Esophagus (tissue), 2 donors: ENCODE results near the gene HS3ST5. TPM values are rescaled to one million over a fixed set of nuclear protein-coding genes. Genes with fewer than 3 reads are reported as not detected.

Source experiments
- H3K27ac ChIP-seq, 2 donors: one replicate each; pipeline ENCODE4 v1.5.1; 2013; ENCODE audit warnings: low read depth in 2 of 2, mild to moderate bottlenecking in 2 of 2, inconsistent platforms in 1 of 2, low read length in 1 of 2, moderate library complexity in 1 of 2
- H3K27me3 ChIP-seq, 2 donors: one replicate each; pipeline ENCODE4 v1.6.1; 2013; ENCODE audit warnings: low read length in 2 of 2, control low read depth in 1 of 2, mild to moderate bottlenecking in 1 of 2; ENCODE audit not compliant: insufficient read depth in 2 of 2, control insufficient read depth in 1 of 2
- H3K36me3 ChIP-seq, 2 donors: one replicate each; pipeline ENCODE4 v1.6.1; 2013; ENCODE audit warnings: low read length in 1 of 2; ENCODE audit not compliant: control insufficient read depth in 2 of 2, insufficient read depth in 2 of 2
- H3K4me1 ChIP-seq, 2 donors: one replicate each; pipeline ENCODE4 v1.6.1; 2013; ENCODE audit warnings: low read length in 1 of 2; ENCODE audit not compliant: control insufficient read depth in 2 of 2, insufficient read depth in 2 of 2
- H3K4me3 ChIP-seq, 2 donors: one replicate each; pipeline ENCODE4 v1.5.1; 2013; ENCODE audit warnings: low read length in 2 of 2, mild to moderate bottlenecking in 2 of 2, low read depth in 1 of 2, moderate library complexity in 1 of 2
- H3K9me3 ChIP-seq, 2 donors: one replicate each; pipeline ENCODE4 v1.6.1; 2013; ENCODE audit warnings: mild to moderate bottlenecking in 2 of 2, low read depth in 1 of 2, low read length in 1 of 2, moderate library complexity in 1 of 2; ENCODE audit not compliant: control insufficient read depth in 2 of 2, insufficient read depth in 1 of 2
- WGBS, 2 donors: extraction: QIAGEN DNeasy Blood & Tissue Kit; methylation state at CpG; one replicate each; pipeline ENCODE4 v1.1.7; 2013; 5-methylcytosine and 5-hydroxymethylcytosine counted together
- polyA plus RNA-seq, 2 donors: library from polyadenylated mRNA; stranded (reverse); fragments of 200-250 nt; gene quantifications; one replicate each; pipeline ENCODE4 v1.2.3, GENCODE V29; 2013
- donor health status: healthy with polysubstance abuse.
- donor health status: Bipolar disorder and iron deficiency.

The HS3ST5 gene
- polyA plus RNA-seq, 2 donors: not detected

DNA sequence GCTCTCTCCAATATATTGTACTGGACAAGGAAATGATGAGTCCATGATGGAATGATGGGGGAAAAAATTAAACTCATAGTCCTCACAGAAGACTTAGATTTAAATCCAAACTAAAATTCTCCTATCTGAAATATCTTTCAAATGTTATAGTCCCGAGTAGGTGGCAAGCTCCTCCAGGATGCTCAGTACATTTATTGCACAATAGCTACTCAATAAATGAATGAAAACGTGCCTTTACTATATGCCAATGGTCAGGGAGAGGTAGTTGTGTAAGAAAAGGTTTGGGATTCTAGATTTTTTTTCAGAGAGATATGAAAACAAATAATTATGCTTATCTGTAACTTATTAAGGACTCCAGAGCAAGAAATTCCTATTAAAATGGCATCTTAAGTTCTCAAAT, 32.8 kb downstream of the HS3ST5 start:
- Histone ChIP-seq H3K36me3 (no peaks in the 10 kb centered on the region), H3K4me3 (no peak overlapping the region), H3K4me1 (no peaks in the 10 kb centered on the region), H3K9me3 (no peaks in the 10 kb centered on the region), H3K27me3 (no peaks in the 10 kb centered on the region), H3K27ac (no peak overlapping the region)
- WGBS, 2 donors: 68 to 74% methylated on average over 2 of the region's 2 CpGs

- Histone ChIP-seq H3K36me3 (no peaks in the 10 kb centered on the region), H3K4me3 (no peak overlapping the region), H3K4me1 (no peaks in the 10 kb centered on the region), H3K27ac (no peak overlapping the region), H3K27me3 (no peaks in the 10 kb centered on the region), H3K9me3 (no peaks in the 10 kb centered on the region)
- 64 to 68% methylated on average over 1 of the region's 1 CpG for WGBS, 2 donors
Observed at GRCh38 chr6:114304304-114304887, 38.4 kb downstream of the HS3ST5 start.

DNA sequence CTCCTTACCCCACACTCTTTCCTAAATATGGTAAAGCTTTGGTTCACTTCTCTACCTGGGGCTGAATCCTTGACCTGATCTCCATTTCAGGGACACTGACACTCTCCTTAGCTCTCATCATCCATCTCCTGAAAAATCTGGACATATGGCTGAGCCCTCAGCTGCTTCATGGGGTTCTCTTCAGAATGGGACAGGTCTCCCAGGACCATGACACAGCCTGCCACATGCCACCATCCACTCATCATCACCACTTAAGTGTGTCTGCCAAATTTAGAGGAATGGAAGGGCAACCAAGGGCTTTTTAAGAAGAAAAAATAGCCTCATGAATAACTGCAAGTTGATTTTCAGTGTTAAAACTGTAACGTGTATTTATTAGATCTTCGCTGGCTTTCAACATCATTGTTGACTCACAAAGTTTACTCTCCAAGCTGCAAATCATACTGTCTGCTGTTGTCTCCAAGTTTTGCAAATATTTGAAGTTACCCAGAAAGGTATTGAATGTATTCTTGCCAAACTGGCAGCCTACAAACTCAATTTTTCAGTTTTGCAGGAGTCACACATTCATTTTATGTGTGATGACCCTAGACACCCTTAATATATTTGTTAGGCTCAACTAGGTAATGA, 41.1 kb downstream of the HS3ST5 start:
- Histone ChIP-seq H3K27ac (no peak overlapping the region), H3K27me3 (no peaks in the 10 kb centered on the region), H3K4me1 (no peaks in the 10 kb centered on the region), H3K9me3 (no peaks in the 10 kb centered on the region), H3K4me3 (no peak overlapping the region), H3K36me3 (no peaks in the 10 kb centered on the region)
- 58 to 59% methylated on average over 2 of the region's 2 CpGs for WGBS, 2 donors

DNA sequence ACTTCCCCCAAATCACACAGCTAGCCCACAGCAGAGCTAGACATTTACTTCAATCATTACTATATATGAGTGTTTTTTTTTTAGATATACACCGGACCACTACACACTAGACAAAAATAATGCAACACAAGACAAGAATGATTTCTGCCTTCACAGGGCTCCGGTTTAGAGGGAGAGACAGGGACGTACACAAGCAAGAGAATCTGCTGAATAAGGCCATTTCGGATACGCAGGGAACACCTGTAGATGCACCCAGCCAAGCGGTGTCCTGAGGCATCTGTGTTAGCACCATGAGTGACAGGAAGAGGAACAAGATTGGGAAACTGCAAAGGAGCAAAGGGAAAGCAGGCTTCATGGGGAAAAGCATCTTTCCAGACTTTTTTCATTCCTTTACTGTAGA, 45.7 kb downstream of the HS3ST5 start:
- 88 to 90% methylated on average over 6 of the region's 6 CpGs for WGBS, 2 donors
- Histone ChIP-seq H3K27me3 (no peaks in the 10 kb centered on the region), H3K36me3 (no peaks in the 10 kb centered on the region), H3K27ac (no peak overlapping the region), H3K4me3 (no peak overlapping the region), H3K4me1 (no peaks in the 10 kb centered on the region), H3K9me3 (no peaks in the 10 kb centered on the region)

DNA sequence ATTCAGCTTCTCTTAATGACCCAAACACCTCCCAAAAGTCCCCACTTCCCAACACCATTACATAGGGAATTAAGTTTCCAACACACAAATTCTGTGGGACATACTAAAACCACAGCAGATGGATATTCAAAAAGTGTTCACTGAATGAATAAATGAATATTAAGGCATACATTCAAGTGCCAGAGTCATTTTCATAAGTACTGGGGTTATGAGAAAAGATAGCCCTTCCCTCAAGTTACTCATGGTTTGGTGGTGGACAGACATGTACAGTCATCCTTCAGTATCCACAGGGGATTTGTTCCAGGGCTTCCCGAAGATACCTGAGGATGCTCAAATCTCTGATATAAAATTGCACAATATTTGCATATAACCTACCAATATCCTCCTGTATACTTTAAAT, 50.4 kb downstream of the HS3ST5 start:
- Histone ChIP-seq H3K27ac (no peak overlapping the region), H3K4me3 (no peak overlapping the region), H3K9me3 (no peaks in the 10 kb centered on the region), H3K27me3 (no peaks in the 10 kb centered on the region), H3K36me3 (no peaks in the 10 kb centered on the region), H3K4me1 (no peaks in the 10 kb centered on the region)
- 91 to 97% methylated on average over 1 of the region's 1 CpG for WGBS, 2 donors

DNA sequence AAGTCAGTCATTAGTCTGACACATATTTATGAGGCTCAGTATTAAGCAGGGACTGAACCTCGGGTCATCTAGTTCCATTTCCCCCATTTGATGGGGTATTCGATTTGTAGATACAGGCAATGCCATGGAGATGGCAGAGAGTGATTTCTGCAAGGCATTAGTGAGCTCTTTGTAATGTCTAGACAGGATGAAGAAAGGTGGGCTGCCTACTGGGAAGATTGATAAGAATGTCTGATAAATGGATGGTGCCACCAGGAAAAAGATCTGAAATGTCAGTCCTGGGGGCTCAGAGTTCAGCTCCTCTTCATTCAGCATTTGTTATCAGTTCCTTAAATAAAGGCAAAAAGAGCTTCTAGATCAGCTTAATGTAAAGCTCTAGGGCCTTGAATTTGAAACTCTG, 51.4 kb downstream of the HS3ST5 start:
- Histone ChIP-seq H3K27me3 (no peaks in the 10 kb centered on the region), H3K4me3 (no peak overlapping the region), H3K27ac (no peak overlapping the region), H3K36me3 (no peaks in the 10 kb centered on the region), H3K9me3 (no peaks in the 10 kb centered on the region), H3K4me1 (no peaks in the 10 kb centered on the region)
- 44 to 68% methylated on average over 2 of the region's 2 CpGs for WGBS, 2 donors

GRCh38 chr6:114290864-114291263, 52.0 kb downstream of the HS3ST5 start:
- no peak overlapping the region for H3K4me3 ChIP-seq
- H3K9me3 ChIP-seq: no peaks in the 10 kb centered on the region
- H3K27me3 ChIP-seq: no peaks in the 10 kb centered on the region
- no peak overlapping the region for H3K27ac ChIP-seq
- no peaks in the 10 kb centered on the region for H3K36me3 ChIP-seq
- 86 to 92% methylated on average over 3 of the region's 3 CpGs for WGBS, 2 donors
- H3K4me1 ChIP-seq: no peaks in the 10 kb centered on the region

- Histone ChIP-seq H3K4me3 (no peak overlapping the region), H3K27me3 (no peaks in the 10 kb centered on the region), H3K9me3 (no peaks in the 10 kb centered on the region), H3K4me1 (no peaks in the 10 kb centered on the region), H3K27ac (no peak overlapping the region), H3K36me3 (no peaks in the 10 kb centered on the region)
- 76 to 83% methylated on average over 3 of the region's 3 CpGs for WGBS, 2 donors
Observed at GRCh38 chr6:114288701-114289495, 53.9 kb downstream of the HS3ST5 start.

- no peak overlapping the region for H3K27ac ChIP-seq
- no peaks in the 10 kb centered on the region for H3K4me1 ChIP-seq
- no peak overlapping the region for H3K4me3 ChIP-seq
- WGBS, 2 donors: 54 to 55% methylated on average over 2 of the region's 2 CpGs
- no peaks in the 10 kb centered on the region for H3K9me3 ChIP-seq
- H3K27me3 ChIP-seq: no peaks in the 10 kb centered on the region
- H3K36me3 ChIP-seq: no peaks in the 10 kb centered on the region
Observed at GRCh38 chr6:114287461-114287860, 55.4 kb downstream of the HS3ST5 start.
